HUDEP-2 (cell line): ENCODE results near the gene AQP11.
A peak's percentile ranks its signal among the peaks of the same experiment; 100 is the strongest.

ENCODE experiments used
- DNase-seq, 76 experiments: peaks; one replicate each; lab custom pipeline; 2025; ENCODE audit not compliant: unreplicated experiment in 76 of 76; lab: John Stamatoyannopoulos, UW

Gene AQP11

DNA sequence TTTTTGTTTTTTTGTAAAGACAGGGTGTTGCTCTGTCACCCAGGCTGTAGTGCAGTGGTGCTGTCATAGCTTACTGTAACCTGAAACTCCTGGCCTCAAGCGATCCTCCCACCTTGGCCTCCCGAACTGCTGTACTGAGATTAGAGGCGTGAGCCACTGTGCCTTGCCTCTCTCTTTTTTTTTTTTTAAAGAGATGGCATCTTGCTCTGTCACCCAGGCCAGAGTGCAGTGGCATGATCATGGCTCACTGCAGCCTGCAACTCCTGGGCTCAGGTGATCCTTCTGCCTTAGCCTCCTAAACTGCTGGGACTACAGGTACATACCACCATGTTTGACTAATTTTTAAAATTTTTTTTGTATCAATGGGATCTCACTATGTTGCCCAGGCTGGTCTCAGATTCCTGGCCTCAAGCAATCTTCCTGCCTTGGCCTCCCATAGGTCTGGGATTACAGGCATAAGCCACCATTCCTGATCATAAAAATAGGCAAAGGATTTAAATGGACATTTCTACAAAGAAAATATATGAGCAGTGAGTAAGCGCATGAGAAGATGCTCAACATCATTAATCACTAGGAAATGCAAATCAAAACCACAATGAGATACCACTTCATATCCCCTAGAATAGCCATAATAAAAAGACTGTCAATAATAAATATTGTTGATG lies 65.1 kb downstream of the AQP11 start:
- no peak for DNase-seq

DNA sequence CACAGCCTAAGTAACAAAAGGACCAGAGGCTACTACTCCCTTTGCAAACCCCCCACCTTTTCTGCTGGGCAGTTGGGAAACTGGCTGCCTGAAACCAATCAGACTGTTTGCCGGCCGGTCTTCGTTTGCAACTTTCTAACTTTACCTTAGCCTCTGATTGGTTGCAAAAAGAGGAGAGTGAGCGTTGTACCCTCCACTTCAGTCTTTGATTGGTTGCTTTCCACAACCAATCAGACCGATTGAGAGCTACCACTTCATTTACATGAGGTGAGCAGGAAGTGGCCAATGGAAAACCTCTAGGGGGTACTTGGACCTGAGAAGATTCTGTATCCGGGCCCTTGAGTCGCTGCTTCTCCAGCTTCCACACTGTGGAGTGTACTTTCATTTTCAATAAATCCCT lies 66.6 kb downstream of the AQP11 start:
- no peak for DNase-seq

DNA sequence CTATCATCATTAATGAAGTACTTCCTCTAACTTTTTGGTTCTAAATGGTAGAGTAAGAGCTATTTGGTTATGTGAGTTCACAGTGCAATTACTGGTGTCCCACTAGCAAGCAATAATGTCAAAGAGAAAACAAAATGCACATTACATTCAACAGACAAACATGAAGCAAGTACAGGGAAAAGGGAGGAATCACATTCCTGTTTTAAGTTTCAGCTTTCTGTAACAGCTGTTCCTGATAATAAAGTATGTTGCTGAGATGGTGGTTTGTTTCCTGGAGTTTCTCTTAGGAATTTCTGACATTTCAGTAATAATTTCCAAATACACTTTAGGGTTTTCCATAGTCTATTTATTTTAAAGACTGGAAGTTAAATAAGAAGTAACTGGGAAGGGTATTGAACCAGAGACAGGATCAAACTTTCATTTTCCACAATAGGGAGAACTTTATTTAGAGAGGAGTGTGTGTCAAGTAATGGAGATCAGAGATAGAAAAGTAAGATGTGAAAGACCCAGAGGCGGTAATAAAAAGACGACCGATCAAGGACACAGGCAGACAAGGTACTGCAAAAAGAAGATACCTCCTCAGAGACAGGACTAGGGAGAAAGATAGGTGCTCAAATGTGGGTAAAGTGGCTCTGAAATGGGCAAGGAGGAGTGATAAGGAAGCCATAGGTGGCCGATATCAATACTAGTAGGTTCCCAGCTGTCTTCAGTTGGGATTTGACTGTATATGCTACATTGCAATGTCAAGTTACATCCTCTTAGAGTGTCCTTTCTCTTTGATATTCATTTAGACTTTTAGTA lies 68.7 kb downstream of the AQP11 start:
- peak in 9 of 76 experiments; percentile 11 to 43 (median 27) for DNase-seq
